ENCODE results near the gene ALK.

Gene ALK

GRCh38 chr2:29699045-29699444 lies 222.3 kb downstream of the ALK start (continued):
- TF ChIP-seq TRIM28 (IDR thresholded peaks at IDR 0.05; ENCODE audit: borderline replicate concordance, low read length): no peak
- TF ChIP-seq ZNF2 (tag by site-specific recombination; IDR thresholded peaks at IDR 0.05): no peak
- TF ChIP-seq ZNF521 (tag by site-specific recombination; IDR thresholded peaks at IDR 0.05): no peak
- no peak for TF ChIP-seq ZNF426 (tag by site-specific recombination; IDR thresholded peaks at IDR 0.05)
- no peak for TF ChIP-seq EGR2 (tag by site-specific recombination; IDR thresholded peaks at IDR 0.05; ENCODE audit: low read depth)
- TF ChIP-seq ZNF24 (tag by site-specific recombination; IDR thresholded peaks at IDR 0.05): no peak

GRCh38 chr2:29698216-29698615 lies 223.2 kb downstream of the ALK start:
- Histone ChIP-seq H3K9me3 (ENCODE audit: control insufficient read depth, insufficient read depth, low read depth, low read length) (no peaks in the 10 kb centered on the region), H3K4me1 (ENCODE audit: control insufficient read depth, insufficient read depth, low read length) (no peaks in the 10 kb centered on the region), H3K4me3 (ENCODE audit: low read depth, low read length) (no peak overlapping the region), H3K36me3 (ENCODE audit: control insufficient read depth in 2 of 2, insufficient read depth in 1 of 2, low read length in 2 of 2) (no peaks in the 10 kb centered on the region), H3K27ac (ENCODE audit: extremely low read depth, low read depth, low read length) (no peak overlapping the region)
- no peak for TF ChIP-seq ZNF140 (tag by site-specific recombination; IDR thresholded peaks at IDR 0.05)
- no peak for TF ChIP-seq ZNF704 (tag by site-specific recombination; IDR thresholded peaks at IDR 0.05)
- no peak for TF ChIP-seq ZNF239 (tag by site-specific recombination; IDR thresholded peaks at IDR 0.05)
- no peak for TF ChIP-seq ZNF830 (tag by site-specific recombination; IDR thresholded peaks at IDR 0.05; ENCODE audit: low read depth)
- no peak for TF ChIP-seq MEIS1 (CRISPR knock-in tag; IDR thresholded peaks at IDR 0.05; ENCODE audit: borderline replicate concordance)
- no peak for TF ChIP-seq ZNF610 (tag by site-specific recombination; IDR thresholded peaks at IDR 0.05; ENCODE audit: borderline replicate concordance)
- ChIA-PET CTCF (no interaction called here), POLR2A (interaction anchor here (0.5 kb wide), 1 partner anchor 466 kb away, joined by 3 read pairs; no protein-coding TSS in a partner anchor)

- ChIA-PET CTCF (interaction anchor here (0.9 kb wide), 1 partner anchor 498 kb away, joined by 4 read pairs; no protein-coding TSS in a partner anchor), POLR2A (interaction anchor here (0.5 kb wide), 1 partner anchor 466 kb away, joined by 3 read pairs; no protein-coding TSS in a partner anchor)
- Histone ChIP-seq H3K27ac (ENCODE audit: extremely low read depth, low read depth, low read length) (no peak overlapping the region), H3K9me3 (ENCODE audit: control insufficient read depth, insufficient read depth, low read depth, low read length) (no peaks in the 10 kb centered on the region), H3K4me3 (ENCODE audit: low read depth, low read length) (no peak overlapping the region), H3K36me3 (ENCODE audit: control insufficient read depth in 2 of 2, insufficient read depth in 1 of 2, low read length in 2 of 2) (no peaks in the 10 kb centered on the region), H3K4me1 (ENCODE audit: control insufficient read depth, insufficient read depth, low read length) (no peaks in the 10 kb centered on the region)
- no peak for TF ChIP-seq REST (tag by site-specific recombination; IDR thresholded peaks at IDR 0.05)
- TF ChIP-seq ZSCAN4 (tag by site-specific recombination; IDR thresholded peaks at IDR 0.05): no peak
- TF ChIP-seq ZNF792 (tag by site-specific recombination; IDR thresholded peaks at IDR 0.05): no peak
- TF ChIP-seq ZNF48 (tag by site-specific recombination; IDR thresholded peaks at IDR 0.05): no peak
- no peak for TF ChIP-seq ZNF518A (tag by site-specific recombination; conservative IDR thresholded peaks at IDR 0.05; ENCODE audit: low read depth)
- no peak for TF ChIP-seq OVOL3 (tag by site-specific recombination; IDR thresholded peaks at IDR 0.05)
- no peak for TF ChIP-seq ZNF585B (tag by site-specific recombination; IDR thresholded peaks at IDR 0.05)
- TF ChIP-seq ZNF488 (tag by site-specific recombination; IDR thresholded peaks at IDR 0.05): no peak
- no peak for TF ChIP-seq ZNF549 (tag by site-specific recombination; IDR thresholded peaks at IDR 0.05)
- no peak for TF ChIP-seq ZNF37A (tag by site-specific recombination; IDR thresholded peaks at IDR 0.05)
These were observed 223.7 kb downstream of the ALK start for GRCh38 chr2:29697715-29698114.

Measured in HEK293 (cell line).